Measurements from ENCODE around the gene RIMS3.
A peak's percentile ranks its signal among the peaks of the same experiment; 100 is the strongest.
"Not testable (repeated sequence)": the region's sequence is repeated elsewhere in the genome, so short reads cannot be mapped to it uniquely, and the experiment has no call there.

Gene RIMS3

DNA sequence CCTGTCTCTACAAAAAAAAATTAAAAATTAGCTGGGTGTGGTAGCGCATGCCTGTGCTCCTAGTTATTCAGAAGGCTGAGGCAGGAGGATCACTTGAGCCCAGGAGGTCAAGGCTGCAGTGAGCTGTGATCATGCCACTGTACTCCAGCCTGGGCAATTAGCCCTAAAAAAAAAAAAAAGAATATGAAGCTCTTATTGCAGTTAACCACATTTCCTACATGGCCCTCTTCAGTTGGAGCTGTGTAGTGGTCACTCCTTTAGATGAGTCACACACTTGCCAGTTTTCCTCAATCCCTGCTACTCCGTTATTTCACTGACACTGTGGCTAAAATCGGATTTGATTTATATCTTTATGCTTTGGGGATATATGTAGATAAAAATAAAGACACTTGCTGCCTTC is 37.8 kb upstream of the RIMS3 start:
- Histone ChIP-seq H3K36me3 (replicated peaks; ENCODE audit: low read depth, low read length) (no peaks in the 10 kb centered on the region), H4K20me1 (ENCODE audit: insufficient read depth, low read length) (no peaks in the 10 kb centered on the region), H3K4me1 (ENCODE audit: low read length) (peaks cover 52% of the 10 kb centered on the region), H3K9me3 (ENCODE audit: insufficient read depth, low read length) (no peaks in the 10 kb centered on the region), H3K4me2 (ENCODE audit: low read length) (0 out of 2 replicates have a peak overlapping the region, but pooled peaks have one; percentile 28), H3K4me3 (ENCODE audit: low read length) (no peak overlapping the region), H3K9ac (ENCODE audit: low read length) (no peak overlapping the region), H3K27ac (ENCODE audit: low read length) (no peak overlapping the region), H3K79me2 (ENCODE audit: low read length) (peaks cover 97% of the 10 kb centered on the region), H3K27me3 (ENCODE audit: low read depth, low read length) (no peaks in the 10 kb centered on the region), H2AFZ (ENCODE audit: low read depth, low read length) (no peak overlapping the region)
- TF ChIP-seq, protein P1, sequence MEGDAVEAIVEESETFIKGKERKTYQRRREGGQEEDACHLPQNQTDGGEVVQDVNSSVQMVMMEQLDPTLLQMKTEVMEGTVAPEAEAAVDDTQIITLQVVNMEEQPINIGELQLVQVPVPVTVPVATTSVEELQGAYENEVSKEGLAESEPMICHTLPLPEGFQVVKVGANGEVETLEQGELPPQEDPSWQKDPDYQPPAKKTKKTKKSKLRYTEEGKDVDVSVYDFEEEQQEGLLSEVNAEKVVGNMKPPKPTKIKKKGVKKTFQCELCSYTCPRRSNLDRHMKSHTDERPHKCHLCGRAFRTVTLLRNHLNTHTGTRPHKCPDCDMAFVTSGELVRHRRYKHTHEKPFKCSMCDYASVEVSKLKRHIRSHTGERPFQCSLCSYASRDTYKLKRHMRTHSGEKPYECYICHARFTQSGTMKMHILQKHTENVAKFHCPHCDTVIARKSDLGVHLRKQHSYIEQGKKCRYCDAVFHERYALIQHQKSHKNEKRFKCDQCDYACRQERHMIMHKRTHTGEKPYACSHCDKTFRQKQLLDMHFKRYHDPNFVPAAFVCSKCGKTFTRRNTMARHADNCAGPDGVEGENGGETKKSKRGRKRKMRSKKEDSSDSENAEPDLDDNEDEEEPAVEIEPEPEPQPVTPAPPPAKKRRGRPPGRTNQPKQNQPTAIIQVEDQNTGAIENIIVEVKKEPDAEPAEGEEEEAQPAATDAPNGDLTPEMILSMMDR (IDR thresholded peaks at IDR 0.05; ENCODE audit: low read depth, low read length), result no peak
- no peak for TF ChIP-seq EZH2phosphoT487 (IDR thresholded peaks at IDR 0.05; ENCODE audit: low read depth)

DNA sequence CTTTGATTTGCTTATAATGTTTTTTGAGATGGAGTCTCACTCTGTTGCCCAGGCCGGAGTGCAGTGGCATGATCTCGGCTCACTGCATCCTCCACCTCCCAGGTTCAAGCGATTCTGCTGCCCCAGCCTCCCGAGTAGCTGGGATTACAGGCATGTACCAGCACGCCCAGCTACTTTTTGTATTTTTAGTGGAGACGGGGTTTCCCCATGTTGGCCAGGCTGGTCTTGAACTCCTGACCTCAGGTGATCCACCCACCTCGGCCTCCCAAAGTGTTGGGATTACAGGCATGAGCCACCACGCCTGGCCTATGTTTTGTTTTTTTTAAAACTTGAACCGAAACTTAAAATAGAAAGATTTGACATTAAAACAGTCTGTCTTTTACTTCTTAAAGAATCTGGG is 37.3 kb upstream of the RIMS3 start:
- not testable (repeated sequence) for H3K9ac ChIP-seq (ENCODE audit: low read length); H3K9me3 ChIP-seq (ENCODE audit: insufficient read depth, low read length); H2AFZ ChIP-seq (ENCODE audit: low read depth, low read length); H3K27me3 ChIP-seq (ENCODE audit: low read depth, low read length); H3K4me3 ChIP-seq (ENCODE audit: low read length); H3K36me3 ChIP-seq (replicated peaks; ENCODE audit: low read depth, low read length); H4K20me1 ChIP-seq (ENCODE audit: insufficient read depth, low read length); H3K27ac ChIP-seq (ENCODE audit: low read length)
- Histone ChIP-seq H3K4me1 (ENCODE audit: low read length) (peaks cover 48% of the 10 kb centered on the region), H3K79me2 (ENCODE audit: low read length) (peaks cover 97% of the 10 kb centered on the region), H3K4me2 (ENCODE audit: low read length) (peak overlapping the region; percentile 28)

DNA sequence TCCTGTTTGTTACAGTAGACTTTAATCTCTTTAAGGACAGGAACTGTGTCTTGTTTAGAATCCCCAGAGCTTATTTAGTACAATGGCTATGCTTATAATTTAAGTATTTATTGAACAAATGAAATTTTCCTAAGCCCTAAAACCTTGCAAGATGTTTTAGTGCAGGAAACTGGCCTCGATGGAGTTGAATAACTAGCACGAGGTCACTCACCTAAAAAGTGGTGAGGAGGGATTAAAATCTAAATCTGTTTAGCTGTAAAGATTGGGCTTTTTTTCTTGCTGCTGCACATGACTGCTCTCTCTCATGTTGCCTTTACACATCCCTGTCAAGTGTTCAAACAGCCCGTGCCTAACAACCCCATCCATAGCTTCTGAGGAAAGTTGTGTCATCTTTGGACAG is 36.2 kb upstream of the RIMS3 start:
- TF ChIP-seq EZH2phosphoT487 (IDR thresholded peaks at IDR 0.05; ENCODE audit: low read depth), result no peak
- TF ChIP-seq, protein P1 (IDR thresholded peaks at IDR 0.05; ENCODE audit: low read depth, low read length), result no peak
- Histone ChIP-seq H3K4me1 (ENCODE audit: low read length) (peaks cover 52% of the 10 kb centered on the region), H2AFZ (ENCODE audit: low read depth, low read length) (no peak overlapping the region), H3K4me3 (ENCODE audit: low read length) (no peak overlapping the region), H3K9ac (ENCODE audit: low read length) (no peak overlapping the region), H3K36me3 (replicated peaks; ENCODE audit: low read depth, low read length) (no peaks in the 10 kb centered on the region), H3K27ac (ENCODE audit: low read length) (no peak overlapping the region), H4K20me1 (ENCODE audit: insufficient read depth, low read length) (no peaks in the 10 kb centered on the region), H3K9me3 (ENCODE audit: insufficient read depth, low read length) (no peaks in the 10 kb centered on the region), H3K4me2 (ENCODE audit: low read length) (no peak overlapping the region), H3K27me3 (ENCODE audit: low read depth, low read length) (no peaks in the 10 kb centered on the region), H3K79me2 (ENCODE audit: low read length) (peaks cover 99% of the 10 kb centered on the region)

DNA sequence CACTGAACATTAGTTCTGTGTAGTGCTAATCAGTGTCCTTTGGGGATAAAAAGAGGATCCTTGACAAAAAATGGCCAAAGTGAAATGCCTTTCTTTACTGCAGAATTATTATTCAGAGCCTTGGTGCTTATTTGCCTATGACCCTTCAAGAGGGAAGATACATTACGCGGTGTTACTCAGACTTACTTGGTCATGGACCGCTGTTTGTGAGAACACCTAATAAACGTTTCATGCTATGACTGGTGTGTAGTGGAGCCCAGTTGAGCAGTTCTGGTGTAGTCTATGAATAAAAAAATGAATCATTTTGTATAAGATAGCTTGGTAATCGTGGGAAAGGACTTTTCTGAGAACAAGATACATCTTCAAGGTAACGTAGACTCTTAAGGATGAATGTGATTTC is 34.3 kb upstream of the RIMS3 start:
- H3K9ac ChIP-seq (ENCODE audit: low read length), result peak overlapping the region; percentile 43
- peak overlapping the region; percentile 48 for H3K4me3 ChIP-seq (ENCODE audit: low read length)
- H2AFZ ChIP-seq (ENCODE audit: low read depth, low read length), result no peak overlapping the region
- peaks cover 54% of the 10 kb centered on the region for H3K4me1 ChIP-seq (ENCODE audit: low read length)
- peaks cover 100% of the 10 kb centered on the region for H3K79me2 ChIP-seq (ENCODE audit: low read length)
- TF ChIP-seq, protein P1 (IDR thresholded peaks at IDR 0.05; ENCODE audit: low read depth, low read length), result no peak
- TF ChIP-seq EZH2phosphoT487 (IDR thresholded peaks at IDR 0.05; ENCODE audit: low read depth), result no peak
- H3K36me3 ChIP-seq (replicated peaks; ENCODE audit: low read depth, low read length), result peaks cover 3% of the 10 kb centered on the region
- H3K9me3 ChIP-seq (ENCODE audit: insufficient read depth, low read length), result no peaks in the 10 kb centered on the region
- peak overlapping the region; percentile 83 for H3K27ac ChIP-seq (ENCODE audit: low read length)
- H3K27me3 ChIP-seq (ENCODE audit: low read depth, low read length), result no peaks in the 10 kb centered on the region
- H4K20me1 ChIP-seq (ENCODE audit: insufficient read depth, low read length), result no peaks in the 10 kb centered on the region
- peak overlapping the region; percentile 62 for H3K4me2 ChIP-seq (ENCODE audit: low read length)

DNA sequence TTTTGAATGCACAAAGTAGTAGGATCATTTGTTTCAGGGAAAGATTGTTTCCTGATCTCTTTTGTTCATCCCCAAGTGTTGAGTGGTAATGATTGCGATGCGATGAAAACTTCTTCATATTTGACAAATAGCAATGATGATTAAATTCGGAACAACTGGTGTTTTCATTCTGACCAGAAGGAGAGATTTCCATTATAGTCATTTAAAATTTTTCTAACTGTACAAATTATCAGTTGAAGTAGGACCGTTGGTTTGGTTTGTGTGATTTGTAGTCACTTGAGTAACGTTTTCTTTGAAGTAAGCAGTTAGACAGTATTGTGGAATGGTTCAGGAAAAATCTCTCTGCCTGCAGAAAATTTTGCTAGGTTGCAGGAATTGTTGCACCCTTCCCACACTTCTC is 32.0 kb upstream of the RIMS3 start:
- H4K20me1 ChIP-seq (ENCODE audit: insufficient read depth, low read length), result no peaks in the 10 kb centered on the region

More for the DNA sequence above, 32.0 kb upstream of the RIMS3 start:
- Histone ChIP-seq H3K36me3 (replicated peaks; ENCODE audit: low read depth, low read length) (peaks cover 3% of the 10 kb centered on the region), H3K9ac (ENCODE audit: low read length) (no peak overlapping the region), H3K9me3 (ENCODE audit: insufficient read depth, low read length) (no peaks in the 10 kb centered on the region), H3K27ac (ENCODE audit: low read length) (no peak overlapping the region), H3K4me3 (ENCODE audit: low read length) (no peak overlapping the region), H3K4me2 (ENCODE audit: low read length) (no peak overlapping the region), H3K79me2 (ENCODE audit: low read length) (peaks cover 100% of the 10 kb centered on the region), H2AFZ (ENCODE audit: low read depth, low read length) (no peak overlapping the region), H3K27me3 (ENCODE audit: low read depth, low read length) (no peaks in the 10 kb centered on the region), H3K4me1 (ENCODE audit: low read length) (peaks cover 61% of the 10 kb centered on the region)
- TF ChIP-seq EZH2phosphoT487 (IDR thresholded peaks at IDR 0.05; ENCODE audit: low read depth), result no peak
- TF ChIP-seq, protein P1 (IDR thresholded peaks at IDR 0.05; ENCODE audit: low read depth, low read length), result no peak
